ENCODE data around the gene MZB1. TPM values are rescaled to one million over a fixed set of nuclear protein-coding genes. Genes with fewer than 3 reads are reported as not detected.
A peak's percentile ranks its signal among the peaks of the same experiment; 100 is the strongest.

The MZB1 gene
- total and polyA plus RNA-seq, 2 of the 13 experiments (the other 11 are each of a cell fraction or from before 2014, with no cell fraction given): 0.31 to 0.40 TPM

GRCh38 chr5:139403787-139404483 is 14.2 kb upstream of the MZB1 start, which contains the start of gene SPATA24 (continued):
- TF ChIP-seq HBP1 (CRISPR knock-in tag; IDR thresholded peaks at IDR 0.05; ENCODE audit: low read depth) (peak; percentile 62), ATF1 (CRISPR knock-in tag; IDR thresholded peaks at IDR 0.05) (peak; percentile 72; the same call in 1 of the 2 replicates), POLR2AphosphoS2 (IDR thresholded peaks at IDR 0.05; ENCODE audit: low read depth, low read length) (no peak), ZBTB40 (IDR thresholded peaks at IDR 0.05) (no peak), ZBTB40 (CRISPR knock-in tag; IDR thresholded peaks at IDR 0.05) (no peak), ZNF781 (CRISPR knock-in tag; IDR thresholded peaks at IDR 0.05; ENCODE audit: borderline replicate concordance, not compliant biosample characterization) (peak; percentile 58), TBP (CRISPR knock-in tag; IDR thresholded peaks at IDR 0.05) (no peak), DR1 (CRISPR knock-in tag; IDR thresholded peaks at IDR 0.05) (peak; percentile 29; the same call in 1 of the 2 replicates), ZMAT3 (CRISPR knock-in tag; conservative IDR thresholded peaks at IDR 0.05) (peak; percentile 46; the same call in 1 of the 2 replicates), MNT (IDR thresholded peaks at IDR 0.05) (peak; percentile 53; the same call in 1 of the 2 replicates), HOXA3 (CRISPR knock-in tag; IDR thresholded peaks at IDR 0.05) (peak; percentile 91), PAXIP1 (CRISPR knock-in tag; conservative IDR thresholded peaks at IDR 0.05) (peak; percentile 45), KDM5A (IDR thresholded peaks at IDR 0.05; ENCODE audit: borderline replicate concordance, low read length) (peak; percentile 52; the same call in 1 of the 2 replicates)
